Astrocyte (in vitro differentiated cells and primary cell): ENCODE data around the gene AK9. TPM values are rescaled to one million over a fixed set of nuclear protein-coding genes. Genes with fewer than 3 reads are reported as not detected.

Source experiments
- DNase-seq: peaks from one replicate; pipeline ENCODE4 v3.0.0-alpha.2; 2010; ENCODE audit warnings: low read depth
- FAIRE-seq: peaks from 2 replicates; lab custom pipeline; 2011; peaks lifted over from hg19 to GRCh38; lab: Jason Lieb, UNC
- H2AFZ ChIP-seq: 2 replicates; pipeline ENCODE4 v1.6.0; 2012; ENCODE audit warnings: low read depth, low read length, inconsistent platforms
- H3K27ac ChIP-seq: 2 replicates; pipeline ENCODE4 v1.5.1; 2011; ENCODE audit warnings: low read depth, low read length, inconsistent platforms
- H3K27me3 ChIP-seq: 2 replicates; pipeline ENCODE4 v1.6.0; 2011; ENCODE audit warnings: low read length, inconsistent platforms; ENCODE audit not compliant: insufficient read depth
- H3K36me3 ChIP-seq: 2 replicates; pipeline ENCODE4 v1.5.1; 2011; ENCODE audit warnings: low read length, inconsistent platforms; ENCODE audit not compliant: insufficient read depth
- H3K4me1 ChIP-seq: 2 replicates; pipeline ENCODE4 v1.5.1; 2011; ENCODE audit warnings: low read length, inconsistent platforms; ENCODE audit not compliant: insufficient read depth
- H3K4me2 ChIP-seq: 2 replicates; pipeline ENCODE4 v1.6.0; 2012; ENCODE audit warnings: low read length, inconsistent platforms
- H3K4me3 ChIP-seq: 2 replicates; pipeline ENCODE4 v1.5.1; 2011; ENCODE audit warnings: low read depth, mild to moderate bottlenecking, low read length, inconsistent platforms; ENCODE audit not compliant: insufficient read depth
- H3K79me2 ChIP-seq: 2 replicates; pipeline ENCODE4 v1.6.0; 2012; ENCODE audit warnings: mild to moderate bottlenecking, low read length, inconsistent platforms; ENCODE audit not compliant: insufficient read depth
- H3K9ac ChIP-seq: 2 replicates; pipeline ENCODE4 v1.6.0; 2012; ENCODE audit warnings: mild to moderate bottlenecking, low read length, inconsistent platforms
- H3K9me3 ChIP-seq: 2 replicates; pipeline ENCODE4 v1.5.1; 2012; ENCODE audit warnings: low read depth, mild to moderate bottlenecking, low read length, inconsistent platforms; ENCODE audit not compliant: insufficient read depth
- H4K20me1 ChIP-seq: 2 replicates; pipeline ENCODE4 v1.6.0; 2012; ENCODE audit warnings: low read length, inconsistent platforms; ENCODE audit not compliant: insufficient read depth
- H3K27ac Mint-ChIP-seq: one replicate; pipeline ENCODE4 v1.8.0; 2021; ENCODE audit warnings: mild to moderate bottlenecking, mixed read lengths; ENCODE audit not compliant: unreplicated experiment
- H3K27me3 Mint-ChIP-seq: one replicate; pipeline ENCODE4 v1.8.0; 2021; ENCODE audit warnings: low read depth, mixed read lengths; ENCODE audit not compliant: unreplicated experiment
- H3K36me3 Mint-ChIP-seq: one replicate; pipeline ENCODE4 v1.8.0; 2021; ENCODE audit warnings: low read depth, mixed read lengths; ENCODE audit not compliant: unreplicated experiment
- H3K4me1 Mint-ChIP-seq: one replicate; pipeline ENCODE4 v1.8.0; 2021; ENCODE audit warnings: low read depth, mixed read lengths; ENCODE audit not compliant: unreplicated experiment
- H3K4me3 Mint-ChIP-seq: one replicate; pipeline ENCODE4 v1.8.0; 2021; ENCODE audit warnings: mild to moderate bottlenecking, moderate library complexity, mixed read lengths; ENCODE audit not compliant: unreplicated experiment
- H3K9me3 Mint-ChIP-seq: one replicate; pipeline ENCODE4 v1.8.0; 2021; ENCODE audit warnings: mild to moderate bottlenecking, mixed read lengths; ENCODE audit not compliant: unreplicated experiment
- EZH2 ChIP-seq: IDR thresholded peaks from 2 replicates; pipeline ENCODE4 v1.6.1; 2012; ENCODE audit warnings: mild to moderate bottlenecking, low read length, inconsistent platforms; ENCODE audit not compliant: insufficient read depth
- total RNA-seq: library from RNA; stranded (reverse); gene quantifications from 2 replicates; pipeline ENCODE4 v1.2.1, GENCODE V29; 2021
- TF ChIP-seq, protein P1 (sequence below): IDR thresholded peaks from 2 replicates; pipeline ENCODE4 v1.5.1; 2011; ENCODE audit warnings: low read depth, mild to moderate bottlenecking, inconsistent platforms, low read length, moderate library complexity; ENCODE audit not compliant: insufficient read depth

AK9 gene
- total RNA-seq, 1 donor from 2014 or later: 3.4 TPM

DNA sequence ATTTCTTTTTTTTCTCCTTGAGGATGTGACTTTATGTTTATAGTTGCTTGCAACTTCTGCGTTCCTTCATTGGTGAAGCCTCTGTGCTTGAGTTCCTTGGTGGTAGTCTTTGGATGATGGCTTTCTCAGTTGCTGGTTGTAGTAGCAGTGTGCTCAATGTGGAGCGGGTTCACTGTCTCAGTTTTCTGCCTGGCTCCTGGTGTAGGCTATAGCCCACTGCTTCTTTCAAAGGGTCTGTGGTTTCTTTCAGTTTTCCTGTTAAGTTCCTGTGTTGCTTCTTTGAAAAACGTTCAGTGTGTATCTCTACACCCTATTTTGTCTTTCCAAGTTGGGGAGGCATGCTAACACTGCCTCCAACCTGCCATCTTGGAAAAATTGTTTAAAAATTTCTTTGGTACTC lies 174.1 kb downstream of the AK9 start:
- Mint-ChIP-seq H3K36me3 (no peaks in the 10 kb centered on the region), H3K9me3 (no peaks in the 10 kb centered on the region), H3K4me1 (peaks cover 24% of the 10 kb centered on the region), H3K27ac (no peak overlapping the region), H3K27me3 (no peaks in the 10 kb centered on the region), H3K4me3 (no peak overlapping the region)
- Histone ChIP-seq H3K27me3 (no peaks in the 10 kb centered on the region), H2AFZ (no peak overlapping the region), H3K79me2 (no peaks in the 10 kb centered on the region), H3K9me3 (no peaks in the 10 kb centered on the region), H3K4me3 (no peak overlapping the region), H3K4me2 (no peak overlapping the region), H4K20me1 (no peaks in the 10 kb centered on the region), H3K27ac (no peak overlapping the region), H3K9ac (no peak overlapping the region), H3K36me3 (no peaks in the 10 kb centered on the region), H3K4me1 (peaks cover 4% of the 10 kb centered on the region)
- no peak for TF ChIP-seq EZH2
- TF ChIP-seq, protein P1, sequence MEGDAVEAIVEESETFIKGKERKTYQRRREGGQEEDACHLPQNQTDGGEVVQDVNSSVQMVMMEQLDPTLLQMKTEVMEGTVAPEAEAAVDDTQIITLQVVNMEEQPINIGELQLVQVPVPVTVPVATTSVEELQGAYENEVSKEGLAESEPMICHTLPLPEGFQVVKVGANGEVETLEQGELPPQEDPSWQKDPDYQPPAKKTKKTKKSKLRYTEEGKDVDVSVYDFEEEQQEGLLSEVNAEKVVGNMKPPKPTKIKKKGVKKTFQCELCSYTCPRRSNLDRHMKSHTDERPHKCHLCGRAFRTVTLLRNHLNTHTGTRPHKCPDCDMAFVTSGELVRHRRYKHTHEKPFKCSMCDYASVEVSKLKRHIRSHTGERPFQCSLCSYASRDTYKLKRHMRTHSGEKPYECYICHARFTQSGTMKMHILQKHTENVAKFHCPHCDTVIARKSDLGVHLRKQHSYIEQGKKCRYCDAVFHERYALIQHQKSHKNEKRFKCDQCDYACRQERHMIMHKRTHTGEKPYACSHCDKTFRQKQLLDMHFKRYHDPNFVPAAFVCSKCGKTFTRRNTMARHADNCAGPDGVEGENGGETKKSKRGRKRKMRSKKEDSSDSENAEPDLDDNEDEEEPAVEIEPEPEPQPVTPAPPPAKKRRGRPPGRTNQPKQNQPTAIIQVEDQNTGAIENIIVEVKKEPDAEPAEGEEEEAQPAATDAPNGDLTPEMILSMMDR: no peak
- no peak for FAIRE-seq
- DNase-seq: no peak

DNA sequence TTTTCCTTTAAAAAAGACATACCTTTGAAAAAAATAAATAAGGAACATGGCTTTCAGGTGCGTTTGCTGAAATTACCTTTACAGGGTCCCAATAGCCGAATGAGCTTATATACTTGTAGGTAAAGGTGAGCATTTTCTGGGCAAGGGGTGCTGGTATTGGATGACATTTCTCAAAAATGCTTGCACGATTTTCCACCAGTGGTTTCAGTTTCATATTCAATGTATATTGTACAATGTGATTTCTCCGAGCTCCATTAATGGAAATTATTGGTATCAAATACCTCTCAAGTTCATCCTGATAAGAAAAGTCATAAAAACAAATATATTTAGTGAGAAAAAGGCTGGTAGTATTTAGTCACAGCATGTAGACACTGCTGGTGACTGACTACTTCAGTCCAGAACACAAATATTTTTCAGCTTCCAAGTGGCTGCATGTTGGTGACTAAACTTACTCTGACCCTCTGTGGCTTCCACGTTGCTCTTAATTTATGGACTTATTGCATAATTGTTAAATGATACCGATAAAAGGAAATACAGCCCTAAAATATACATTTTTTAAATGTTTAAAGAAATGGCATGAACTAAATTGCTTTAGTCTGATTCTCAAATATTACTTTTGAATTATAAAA lies 175.1 kb downstream of the AK9 start:
- H3K4me3 Mint-ChIP-seq: no peak overlapping the region
- FAIRE-seq (no peak), DNase-seq (peak; percentile 7)
- Histone ChIP-seq H3K9me3 (no peaks in the 10 kb centered on the region), H2AFZ (no peak overlapping the region), H3K4me2 (no peak overlapping the region), H3K27me3 (no peaks in the 10 kb centered on the region), H3K36me3 (no peaks in the 10 kb centered on the region), H3K9ac (no peak overlapping the region), H3K79me2 (no peaks in the 10 kb centered on the region), H3K4me3 (no peak overlapping the region), H4K20me1 (no peaks in the 10 kb centered on the region), H3K27ac (no peak overlapping the region), H3K4me1 (peaks cover 4% of the 10 kb centered on the region)
- no peak for TF ChIP-seq EZH2
- TF ChIP-seq, protein P1: no peak
- H3K4me1 Mint-ChIP-seq: peaks cover 32% of the 10 kb centered on the region
- H3K27ac Mint-ChIP-seq: no peak overlapping the region
- H3K9me3 Mint-ChIP-seq: no peaks in the 10 kb centered on the region
- H3K36me3 Mint-ChIP-seq: no peaks in the 10 kb centered on the region
- H3K27me3 Mint-ChIP-seq: no peaks in the 10 kb centered on the region

DNA sequence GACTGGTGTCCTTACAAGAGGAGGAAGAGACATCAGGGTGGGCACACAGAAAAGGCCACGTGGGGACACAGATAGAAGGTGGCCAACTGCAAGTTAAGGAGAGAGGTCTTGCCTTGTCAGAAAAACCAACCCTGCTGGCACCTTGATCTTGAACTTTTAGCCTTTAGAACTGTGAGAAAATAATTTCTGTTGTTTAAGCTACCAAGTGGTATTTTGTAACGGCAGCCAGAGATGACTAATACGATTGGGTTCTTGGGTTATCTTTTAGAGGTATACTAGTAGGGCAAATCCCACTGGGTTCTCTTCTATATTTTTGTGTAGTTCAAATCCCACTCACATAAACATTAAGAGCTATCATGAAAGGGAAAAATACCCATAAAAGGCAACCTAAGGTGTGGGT lies 176.1 kb downstream of the AK9 start:
- no peak overlapping the region for H3K4me2 ChIP-seq
- H3K9me3 ChIP-seq: peaks cover 6% of the 10 kb centered on the region
- H3K9ac ChIP-seq: no peak overlapping the region
- DNase-seq: no peak
- H3K4me1 ChIP-seq: peaks cover 4% of the 10 kb centered on the region
- no peaks in the 10 kb centered on the region for H3K79me2 ChIP-seq
- no peak overlapping the region for H3K4me3 ChIP-seq
- no peaks in the 10 kb centered on the region for H3K27me3 ChIP-seq
- H2AFZ ChIP-seq: no peak overlapping the region
- H3K36me3 Mint-ChIP-seq: peaks cover 3% of the 10 kb centered on the region
- H3K4me1 Mint-ChIP-seq: peaks cover 32% of the 10 kb centered on the region
- H4K20me1 ChIP-seq: no peaks in the 10 kb centered on the region
- no peak for FAIRE-seq
- peak overlapping the region; percentile 71 for H3K27ac Mint-ChIP-seq
- H3K36me3 ChIP-seq: no peaks in the 10 kb centered on the region
- no peak overlapping the region for H3K27ac ChIP-seq
- H3K4me3 Mint-ChIP-seq: no peak overlapping the region
- no peaks in the 10 kb centered on the region for H3K9me3 Mint-ChIP-seq
- TF ChIP-seq, protein P1: no peak
- TF ChIP-seq EZH2: no peak
- no peaks in the 10 kb centered on the region for H3K27me3 Mint-ChIP-seq
